Tibial nerve (tissue), 4 donors: ENCODE measurements around the gene STRIT1. TPM values are rescaled to one million over a fixed set of nuclear protein-coding genes. Genes with fewer than 3 reads are reported as not detected.

Experiments used
- DNase-seq, 2 donors: peaks; one replicate each; pipeline ENCODE4 v3.0.0-alpha.2; 2019; ENCODE audit warnings: low spot score in 2 of 2
- H3K27ac ChIP-seq, 4 donors: fragments of 200-600 bp; sonication (generic) in 3 of 4; one replicate each; pipeline ENCODE4 v1.5.1; 2017 to 2019; ENCODE audit warnings: mild to moderate bottlenecking in 1 of 4
- H3K27me3 ChIP-seq, 2 donors: fragments of 200-600 bp; sonication (generic) in 1 of 2; one replicate each; pipeline versions ENCODE4 v1.5.1 to v1.6.0; 2017 to 2019
- H3K36me3 ChIP-seq, 3 donors: fragments of 200-600 bp; sonication (generic); one replicate each; pipeline ENCODE4 v1.5.1; 2018 to 2019
- H3K4me1 ChIP-seq, 4 donors: fragments of 200-600 bp; sonication (generic) in 3 of 4; one replicate each; pipeline ENCODE4 v1.5.1; 2017 to 2019
- H3K4me3 ChIP-seq, 4 donors: fragments of 200-600 bp; sonication (generic) in 3 of 4; one replicate each; pipeline ENCODE4 v1.5.1; 2017 to 2019; ENCODE audit warnings: mild to moderate bottlenecking in 1 of 4, moderate library complexity in 1 of 4
- H3K9me3 ChIP-seq, 4 donors: fragments of 200-600 bp; sonication (generic) in 3 of 4; one replicate each; pipeline ENCODE4 v1.5.1; 2017 to 2019
- CTCF ChIP-seq, 5 experiments: fragments of 200-600 bp in 3 of 5; fragments of 450-650 bp in 2 of 5; sonication (generic) in 3 of 5; IDR thresholded peaks; one replicate each; pipeline ENCODE4 v1.5.1; 2016 to 2019; ENCODE audit warnings: antibody characterized with exemption in 5 of 5, mild to moderate bottlenecking in 3 of 5, moderate library complexity in 2 of 5
- EP300 ChIP-seq, 2 donors: sonication (generic); formaldehyde crosslinking; IDR thresholded peaks; one replicate each; pipeline ENCODE4 v1.6.1; 2017; ENCODE audit warnings: antibody characterized with exemption in 2 of 2, mild to moderate bottlenecking in 1 of 2
- POLR2A ChIP-seq, 2 donors: fragments of 450-650 bp; IDR thresholded peaks; one replicate each; pipeline ENCODE4 v1.6.1; 2017; ENCODE audit warnings: antibody characterized with exemption in 2 of 2, mild to moderate bottlenecking in 2 of 2, moderate library complexity in 2 of 2
- WGBS, 2 donors: methylation state at CpG; one replicate each; pipeline ENCODE4 v1.1.5; 2018; 5-methylcytosine and 5-hydroxymethylcytosine counted together
- total RNA-seq, 4 donors: library from RNA; depleted of rRNA; stranded (reverse); fragments of >200 nt; gene quantifications; one replicate each; pipeline ENCODE4 v1.1.0, GENCODE V29; 2016

Gene STRIT1
- total RNA-seq, 4 donors from 2014 or later: not detected

- no peaks in the 10 kb centered on the region for H3K9me3 ChIP-seq
- no peak overlapping the region for H3K27ac ChIP-seq
- WGBS, 2 donors: 85% methylated on average over 9 of the region's 9 CpGs
- H3K4me1 ChIP-seq: peaks cover 0 to 3% (median 0%) of the 10 kb centered on the region in 4 donors
- H3K4me3 ChIP-seq: no peak overlapping the region
- DNase-seq: no peak
- TF ChIP-seq POLR2A (IDR thresholded peaks at IDR 0.05) (no peak), CTCF (IDR thresholded peaks at IDR 0.05) (no peak), EP300 (IDR thresholded peaks at IDR 0.05) (no peak)
- H3K36me3 ChIP-seq: no peaks in the 10 kb centered on the region
- no peaks in the 10 kb centered on the region for H3K27me3 ChIP-seq
These were observed 15.3 kb upstream of the STRIT1 start for GRCh38 chr3:155308831-155309230.

GRCh38 chr3:155307183-155307582 is 13.7 kb upstream of the STRIT1 start:
- 89 to 94% methylated on average over 7 of the region's 7 CpGs for WGBS, 2 donors
- Histone ChIP-seq H3K4me3 (no peak overlapping the region), H3K36me3 (no peaks in the 10 kb centered on the region), H3K27me3 (no peaks in the 10 kb centered on the region), H3K27ac (no peak overlapping the region), H3K9me3 (no peaks in the 10 kb centered on the region), H3K4me1 (no peaks in the 10 kb centered on the region)
- DNase-seq: no peak
- TF ChIP-seq EP300 (IDR thresholded peaks at IDR 0.05) (no peak), POLR2A (IDR thresholded peaks at IDR 0.05) (no peak), CTCF (IDR thresholded peaks at IDR 0.05) (no peak)

- H3K4me3 ChIP-seq: no peak overlapping the region
- H3K27me3 ChIP-seq: no peaks in the 10 kb centered on the region
- DNase-seq: no peak
- no peaks in the 10 kb centered on the region for H3K36me3 ChIP-seq
- no peak for TF ChIP-seq EP300 (IDR thresholded peaks at IDR 0.05)
- no peak for TF ChIP-seq CTCF (IDR thresholded peaks at IDR 0.05)
- no peak for TF ChIP-seq POLR2A (IDR thresholded peaks at IDR 0.05)
- H3K4me1 ChIP-seq: no peaks in the 10 kb centered on the region
- H3K27ac ChIP-seq: no peak overlapping the region
- H3K9me3 ChIP-seq: no peaks in the 10 kb centered on the region
- 57 to 65% methylated on average over 2 of the region's 2 CpGs for WGBS, 2 donors
These were observed 10.9 kb upstream of the STRIT1 start for GRCh38 chr3:155304394-155304793.

GRCh38 chr3:155303540-155304097 is 10.1 kb upstream of the STRIT1 start:
- TF ChIP-seq EP300 (IDR thresholded peaks at IDR 0.05) (no peak), POLR2A (IDR thresholded peaks at IDR 0.05) (no peak), CTCF (IDR thresholded peaks at IDR 0.05) (no peak)
- Histone ChIP-seq H3K27me3 (no peaks in the 10 kb centered on the region), H3K4me1 (no peaks in the 10 kb centered on the region), H3K36me3 (no peaks in the 10 kb centered on the region), H3K9me3 (peaks cover 0 to 3% (median 0%) of the 10 kb centered on the region in 4 donors), H3K4me3 (no peak overlapping the region), H3K27ac (no peak overlapping the region)
- DNase-seq: no peak

GRCh38 chr3:155302891-155303290 is 9.4 kb upstream of the STRIT1 start:
- no peak for DNase-seq
- Histone ChIP-seq H3K4me3 (no peak overlapping the region), H3K27ac (no peak overlapping the region), H3K9me3 (peaks cover 0 to 11% (median 0%) of the 10 kb centered on the region in 4 donors), H3K36me3 (no peaks in the 10 kb centered on the region), H3K27me3 (no peaks in the 10 kb centered on the region), H3K4me1 (no peaks in the 10 kb centered on the region)
- 65 to 68% methylated on average over 2 of the region's 2 CpGs for WGBS, 2 donors
- no peak for TF ChIP-seq CTCF (IDR thresholded peaks at IDR 0.05)
- no peak for TF ChIP-seq POLR2A (IDR thresholded peaks at IDR 0.05)
- no peak for TF ChIP-seq EP300 (IDR thresholded peaks at IDR 0.05)
